ENCODE measurements around the gene IGSF6.

The IGSF6 gene

DNA sequence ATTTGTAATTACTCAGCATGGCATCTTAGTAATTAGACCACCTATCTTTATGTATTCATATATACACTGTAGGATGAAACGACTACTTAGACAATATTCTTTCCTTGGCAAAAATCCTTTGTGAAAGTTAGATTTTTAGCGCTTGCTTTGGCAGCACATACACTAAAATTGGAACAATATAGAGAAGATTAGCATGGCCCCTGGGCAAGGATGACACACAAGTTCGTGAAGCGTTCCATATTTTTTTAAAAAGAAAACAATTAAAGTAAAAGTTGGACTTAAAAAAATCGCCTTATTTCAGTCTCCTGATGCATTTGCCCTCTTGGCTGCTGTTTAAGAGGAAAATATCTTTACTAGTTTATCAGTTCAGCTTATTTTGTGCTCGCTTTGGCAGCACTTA is 10.5 kb downstream of the IGSF6 start:
- TF ChIP-seq, protein P1, sequence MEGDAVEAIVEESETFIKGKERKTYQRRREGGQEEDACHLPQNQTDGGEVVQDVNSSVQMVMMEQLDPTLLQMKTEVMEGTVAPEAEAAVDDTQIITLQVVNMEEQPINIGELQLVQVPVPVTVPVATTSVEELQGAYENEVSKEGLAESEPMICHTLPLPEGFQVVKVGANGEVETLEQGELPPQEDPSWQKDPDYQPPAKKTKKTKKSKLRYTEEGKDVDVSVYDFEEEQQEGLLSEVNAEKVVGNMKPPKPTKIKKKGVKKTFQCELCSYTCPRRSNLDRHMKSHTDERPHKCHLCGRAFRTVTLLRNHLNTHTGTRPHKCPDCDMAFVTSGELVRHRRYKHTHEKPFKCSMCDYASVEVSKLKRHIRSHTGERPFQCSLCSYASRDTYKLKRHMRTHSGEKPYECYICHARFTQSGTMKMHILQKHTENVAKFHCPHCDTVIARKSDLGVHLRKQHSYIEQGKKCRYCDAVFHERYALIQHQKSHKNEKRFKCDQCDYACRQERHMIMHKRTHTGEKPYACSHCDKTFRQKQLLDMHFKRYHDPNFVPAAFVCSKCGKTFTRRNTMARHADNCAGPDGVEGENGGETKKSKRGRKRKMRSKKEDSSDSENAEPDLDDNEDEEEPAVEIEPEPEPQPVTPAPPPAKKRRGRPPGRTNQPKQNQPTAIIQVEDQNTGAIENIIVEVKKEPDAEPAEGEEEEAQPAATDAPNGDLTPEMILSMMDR (IDR thresholded peaks at IDR 0.05) = no peak

DNA sequence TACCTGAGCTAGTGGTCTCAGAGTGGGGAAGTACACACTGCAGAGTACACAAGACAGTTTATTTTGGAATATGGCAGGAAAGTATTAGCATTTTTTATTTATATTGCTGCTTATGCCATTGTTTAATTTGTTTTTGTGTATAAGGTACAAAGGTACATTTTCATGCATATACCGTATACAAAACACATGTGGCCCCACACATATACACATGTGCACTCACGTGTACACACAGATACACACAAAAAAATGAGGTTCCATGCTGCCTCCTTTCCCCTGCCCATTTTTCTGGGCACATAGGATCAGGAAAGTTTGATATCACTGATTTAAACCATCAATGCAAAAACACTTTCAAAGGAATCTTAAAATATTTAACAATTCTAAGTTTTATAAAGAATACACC is 12.9 kb downstream of the IGSF6 start:
- TF ChIP-seq, protein P1 (IDR thresholded peaks at IDR 0.05) = no peak

DNA sequence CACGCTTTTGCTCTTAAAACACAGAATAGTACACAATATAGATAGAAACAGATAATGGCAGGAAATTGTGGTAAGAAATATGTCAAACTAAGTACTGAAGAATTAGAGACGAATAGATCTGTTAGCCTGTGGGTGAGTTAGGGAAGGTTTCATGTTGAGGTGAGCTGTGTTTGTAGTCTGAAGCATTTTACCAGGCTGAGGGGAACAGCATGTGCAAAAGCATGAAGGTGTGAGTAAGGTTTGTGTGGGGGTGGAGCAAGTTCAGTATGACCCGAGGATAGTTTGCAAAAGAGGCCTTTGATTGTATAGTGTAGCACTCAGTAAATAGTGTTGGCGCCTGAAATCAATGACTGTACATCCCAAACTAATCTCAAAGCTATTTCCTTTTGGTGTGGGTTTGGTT is 13.8 kb downstream of the IGSF6 start:
- TF ChIP-seq, protein P1 (IDR thresholded peaks at IDR 0.05) = no peak

DNA sequence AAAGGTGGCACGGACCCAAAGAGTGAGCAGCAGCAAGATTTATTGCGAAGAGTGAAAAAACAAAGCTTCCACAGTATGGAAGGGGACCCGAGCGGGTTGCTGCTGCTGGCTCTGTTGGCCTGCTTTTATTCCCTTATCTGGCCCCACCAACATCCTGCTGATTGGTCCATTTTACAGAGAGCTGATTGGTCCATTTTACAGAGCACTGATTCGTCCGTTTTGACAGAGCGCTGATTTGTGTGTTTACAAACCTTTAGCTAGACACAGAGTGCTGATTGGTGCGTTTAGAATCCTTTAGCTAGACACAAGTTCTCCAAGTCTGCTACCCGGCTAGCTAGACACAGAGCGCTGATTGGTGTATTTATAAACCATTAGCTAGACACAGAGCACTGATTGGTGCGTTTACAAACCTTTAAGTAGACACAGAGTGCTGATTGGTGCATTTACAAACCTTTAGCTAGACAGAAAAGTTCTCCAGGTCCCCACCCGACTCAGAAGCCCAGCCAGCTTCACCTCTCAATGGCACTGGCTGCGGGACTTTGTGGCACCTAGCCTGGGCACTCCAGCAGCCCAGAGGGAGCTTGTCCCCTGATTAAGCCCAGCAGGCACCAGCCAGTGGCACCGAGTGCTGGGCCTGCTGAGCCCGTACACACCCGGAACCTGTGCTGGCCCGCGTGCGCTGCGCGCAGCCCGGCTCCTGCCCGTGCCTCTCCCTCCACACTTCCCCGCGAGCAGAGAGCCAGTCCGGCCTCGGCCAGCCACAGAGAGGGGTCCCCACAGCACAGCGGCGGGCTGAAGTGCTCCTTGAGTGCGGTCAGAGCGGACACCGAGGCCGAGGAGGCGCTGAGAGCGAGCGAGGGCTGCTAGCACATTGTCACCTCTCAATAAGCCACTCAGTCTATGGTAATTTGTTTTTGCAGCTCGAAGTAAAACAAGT is 15.1 kb downstream of the IGSF6 start:
- TF ChIP-seq, protein P1 (IDR thresholded peaks at IDR 0.05) = no peak

DNA sequence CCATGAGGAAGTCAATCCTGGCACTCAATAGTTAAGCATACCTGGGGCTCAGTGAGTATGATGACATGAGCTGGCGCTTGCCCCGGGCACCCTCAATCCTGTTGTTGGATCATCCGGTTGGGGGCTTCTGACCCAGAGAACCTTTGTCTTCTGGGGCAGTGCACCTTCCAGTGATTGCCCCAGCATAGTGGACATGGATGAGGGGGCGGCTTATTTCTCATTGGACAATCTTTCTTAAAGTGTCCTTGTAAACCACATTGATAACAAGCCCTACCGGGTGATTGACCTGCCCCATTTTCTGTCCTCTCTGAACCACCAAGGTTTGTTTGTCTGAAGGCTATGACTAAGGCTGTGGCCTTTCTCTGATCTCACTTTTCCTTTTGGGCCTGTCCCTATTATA is 18.2 kb downstream of the IGSF6 start:
- TF ChIP-seq, protein P1 (IDR thresholded peaks at IDR 0.05) = no peak

DNA sequence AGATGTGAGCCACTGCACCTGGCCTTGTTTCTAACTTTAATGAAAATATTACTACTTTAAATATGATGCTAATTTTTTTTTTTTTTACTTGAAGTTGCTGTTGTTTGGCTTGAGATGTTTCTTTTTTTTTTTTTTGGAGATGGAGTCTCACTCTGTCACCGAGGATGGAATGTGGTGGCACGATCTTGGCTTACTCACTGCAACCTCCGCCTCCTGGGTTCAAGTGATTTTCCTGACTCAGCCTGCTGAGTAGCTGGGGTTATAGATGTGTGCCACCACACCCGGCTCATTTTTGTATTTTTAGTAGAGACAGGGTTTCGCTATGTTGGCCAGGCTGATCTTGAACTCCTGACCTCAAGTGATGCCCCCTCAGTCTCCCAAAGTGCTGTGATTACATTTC is 23.6 kb downstream of the IGSF6 start:
- TF ChIP-seq, protein P1 (IDR thresholded peaks at IDR 0.05) = no peak

DNA sequence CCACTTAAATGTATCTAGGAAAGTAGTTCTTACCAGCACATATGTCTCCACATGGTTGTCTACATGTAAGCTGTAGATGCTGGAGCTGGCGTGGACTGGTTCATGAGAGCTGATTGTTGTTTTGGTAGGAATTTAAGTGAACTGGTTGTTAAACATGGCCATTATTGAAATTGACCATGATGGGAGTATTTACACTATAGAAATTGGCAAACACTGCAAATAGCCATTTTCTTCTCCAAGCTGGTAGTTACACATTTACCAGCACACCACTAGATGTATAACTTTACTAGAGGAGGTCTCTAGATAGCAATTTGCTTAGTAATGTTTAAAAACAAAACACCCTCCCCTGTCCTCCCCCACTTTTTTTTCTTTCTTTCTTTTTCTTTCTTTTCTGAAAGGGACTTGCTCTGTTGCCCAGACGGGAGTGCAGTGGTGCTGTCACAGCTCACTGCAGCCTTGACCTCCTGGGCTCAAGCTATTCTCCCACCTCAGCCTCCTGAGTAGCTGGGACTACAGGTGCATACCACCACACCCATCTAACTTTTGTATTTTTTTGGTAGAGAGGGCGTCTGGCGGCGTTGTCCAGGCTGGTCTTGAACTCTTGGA is 24.2 kb downstream of the IGSF6 start:
- TF ChIP-seq, protein P1 (IDR thresholded peaks at IDR 0.05) = no peak

Data from LNCAP (cell line).